GM19467 (cell line): ENCODE measurements around the gene MTARC2.

ENCODE experiments used
- ATAC-seq: cut with Tn5 transposase; IDR thresholded peaks from one replicate; pipeline ENCODE4 v1.9.1; 2021; ENCODE audit warnings: mild to moderate bottlenecking, moderate library complexity; ENCODE audit not compliant: unreplicated experiment

The MTARC2 gene

GRCh38 chr1:220824031-220824989 lies 76.2 kb downstream of the MTARC2 start:
- no peak for ATAC-seq

GRCh38 chr1:220825819-220826551 lies 77.9 kb downstream of the MTARC2 start:
- no peak for ATAC-seq

GRCh38 chr1:220826729-220827128 lies 78.6 kb downstream of the MTARC2 start:
- ATAC-seq = no peak

- ATAC-seq = no peak
Measured at GRCh38 chr1:220827445-220828178, 79.5 kb downstream of the MTARC2 start.

- no peak for ATAC-seq
Measured at GRCh38 chr1:220828179-220828490, 80.0 kb downstream of the MTARC2 start.

GRCh38 chr1:220828950-220829586 lies 80.9 kb downstream of the MTARC2 start:
- no peak for ATAC-seq

GRCh38 chr1:220833436-220833835 lies 85.3 kb downstream of the MTARC2 start:
- no peak for ATAC-seq
